Loucy (cell line): Measurements from ENCODE around the gene NSUN6.

Source experiments
- H2AFZ ChIP-seq: fragments of 200-600 bp; sonication (generic); 2 replicates; pipeline ENCODE4 v1.6.0; 2016; ENCODE audit warnings: antibody characterized with exemption, mild to moderate bottlenecking, low read length, moderate library complexity
- H3F3A ChIP-seq: fragments of 200-600 bp; 2 replicates; pipeline ENCODE4 v1.6.0; 2016; ENCODE audit warnings: antibody characterized with exemption, low read depth, mild to moderate bottlenecking
- H3K27me3 ChIP-seq: fragments of 200-600 bp; sonication (generic); 2 replicates; pipeline ENCODE4 v1.6.1; 2014; ENCODE audit warnings: low read length, mild to moderate bottlenecking; ENCODE audit not compliant: insufficient read depth, poor library complexity, severe bottlenecking
- H3K36me3 ChIP-seq: fragments of 200-600 bp; sonication (generic); 2 replicates; pipeline ENCODE4 v1.6.1; 2016; ENCODE audit warnings: low read length; ENCODE audit not compliant: insufficient read depth
- H3K4me1 ChIP-seq: fragments of 200-600 bp; sonication (generic); 2 replicates; pipeline ENCODE4 v1.5.1; 2014; ENCODE audit warnings: low read length, mild to moderate bottlenecking; ENCODE audit not compliant: insufficient read depth, poor library complexity, severe bottlenecking
- H3K4me2 ChIP-seq: fragments of 200-600 bp; sonication (generic); 2 replicates; pipeline ENCODE4 v1.6.0; 2014; ENCODE audit warnings: antibody characterized with exemption, low read length, low read depth, mild to moderate bottlenecking; ENCODE audit not compliant: poor library complexity, severe bottlenecking
- H3K4me3 ChIP-seq: fragments of 200-600 bp; sonication (generic); 2 replicates; pipeline ENCODE4 v1.5.1; 2014; ENCODE audit warnings: low read length, mild to moderate bottlenecking, mixed read lengths; ENCODE audit not compliant: poor library complexity, severe bottlenecking
- H3K79me2 ChIP-seq: fragments of 200-600 bp; sonication (generic); 2 replicates; pipeline ENCODE4 v1.6.1; 2014; ENCODE audit warnings: low read length; ENCODE audit not compliant: insufficient read depth
- H3K9ac ChIP-seq: fragments of 200-600 bp; sonication (generic); 2 replicates; pipeline ENCODE4 v1.6.0; 2014; ENCODE audit warnings: mild to moderate bottlenecking, low read depth, low read length, moderate library complexity; ENCODE audit not compliant: poor library complexity, severe bottlenecking
- H3K9me2 ChIP-seq: fragments of 200-600 bp; sonication (generic); replicated peaks from 2 replicates; pipeline ENCODE4 v1.6.1; 2016; ENCODE audit warnings: low read depth, low read length, mixed read lengths
- H3K9me3 ChIP-seq: fragments of 200-600 bp; sonication (generic); 2 replicates; pipeline ENCODE4 v1.6.1; 2014; ENCODE audit warnings: mild to moderate bottlenecking, antibody characterized with exemption, low read length, low read depth; ENCODE audit not compliant: insufficient read depth
- H4K20me1 ChIP-seq: fragments of 200-600 bp; sonication (generic); 2 replicates; pipeline ENCODE4 v1.6.0; 2014; ENCODE audit warnings: antibody characterized with exemption, low read length, mild to moderate bottlenecking; ENCODE audit not compliant: insufficient read depth, poor library complexity, severe bottlenecking
- EZH2phosphoT487 ChIP-seq: fragments of 200-600 bp; IDR thresholded peaks from 2 replicates; pipeline ENCODE4 v1.6.1; 2018; ENCODE audit warnings: antibody characterized with exemption, mild to moderate bottlenecking, moderate library complexity, borderline replicate concordance
- TF ChIP-seq, protein P1 (sequence below): fragments of 200-600 bp; sonication (generic); conservative IDR thresholded peaks from 2 replicates; pipeline ENCODE4 v1.5.1; 2014; ENCODE audit warnings: mild to moderate bottlenecking, antibody characterized with exemption, low read length

The NSUN6 gene

DNA sequence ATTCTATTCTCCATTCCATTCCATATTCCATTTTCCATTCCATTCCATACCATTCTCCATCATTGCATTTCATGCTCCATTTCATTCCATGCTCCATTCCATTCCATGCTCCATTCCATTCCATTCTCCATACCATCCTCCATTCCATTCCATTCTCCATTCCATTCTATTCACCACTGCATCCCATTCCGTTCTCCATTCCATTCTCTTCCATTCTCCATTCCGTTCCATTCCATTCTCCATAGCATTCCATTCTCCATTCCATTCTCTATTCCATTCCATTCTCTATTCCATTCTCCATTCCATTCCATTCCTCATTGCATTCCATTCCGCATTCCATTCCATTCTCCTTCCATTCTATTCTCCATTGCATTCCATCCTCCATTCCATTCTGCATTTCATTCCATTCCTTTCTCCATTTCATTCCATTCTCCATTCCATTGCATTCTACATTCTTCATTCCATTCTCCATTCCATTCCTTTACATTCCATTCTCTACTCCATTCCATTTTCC is 84.0 kb downstream of the NSUN6 start:
- no peaks in the 10 kb centered on the region for H3K79me2 ChIP-seq
- H3K27me3 ChIP-seq: no peaks in the 10 kb centered on the region
- no peaks in the 10 kb centered on the region for H3F3A ChIP-seq
- H4K20me1 ChIP-seq: no peaks in the 10 kb centered on the region
- no peak overlapping the region for H3K4me2 ChIP-seq
- H3K9me2 ChIP-seq: no peaks in the 10 kb centered on the region
- H3K36me3 ChIP-seq: no peaks in the 10 kb centered on the region
- no peaks in the 10 kb centered on the region for H3K4me1 ChIP-seq
- H3K9me3 ChIP-seq: peaks cover 14% of the 10 kb centered on the region
- H3K4me3 ChIP-seq: no peak overlapping the region
- no peak overlapping the region for H2AFZ ChIP-seq
- TF ChIP-seq EZH2phosphoT487: no peak
- TF ChIP-seq, protein P1, sequence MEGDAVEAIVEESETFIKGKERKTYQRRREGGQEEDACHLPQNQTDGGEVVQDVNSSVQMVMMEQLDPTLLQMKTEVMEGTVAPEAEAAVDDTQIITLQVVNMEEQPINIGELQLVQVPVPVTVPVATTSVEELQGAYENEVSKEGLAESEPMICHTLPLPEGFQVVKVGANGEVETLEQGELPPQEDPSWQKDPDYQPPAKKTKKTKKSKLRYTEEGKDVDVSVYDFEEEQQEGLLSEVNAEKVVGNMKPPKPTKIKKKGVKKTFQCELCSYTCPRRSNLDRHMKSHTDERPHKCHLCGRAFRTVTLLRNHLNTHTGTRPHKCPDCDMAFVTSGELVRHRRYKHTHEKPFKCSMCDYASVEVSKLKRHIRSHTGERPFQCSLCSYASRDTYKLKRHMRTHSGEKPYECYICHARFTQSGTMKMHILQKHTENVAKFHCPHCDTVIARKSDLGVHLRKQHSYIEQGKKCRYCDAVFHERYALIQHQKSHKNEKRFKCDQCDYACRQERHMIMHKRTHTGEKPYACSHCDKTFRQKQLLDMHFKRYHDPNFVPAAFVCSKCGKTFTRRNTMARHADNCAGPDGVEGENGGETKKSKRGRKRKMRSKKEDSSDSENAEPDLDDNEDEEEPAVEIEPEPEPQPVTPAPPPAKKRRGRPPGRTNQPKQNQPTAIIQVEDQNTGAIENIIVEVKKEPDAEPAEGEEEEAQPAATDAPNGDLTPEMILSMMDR: no peak
- H3K9ac ChIP-seq: no peak overlapping the region

DNA sequence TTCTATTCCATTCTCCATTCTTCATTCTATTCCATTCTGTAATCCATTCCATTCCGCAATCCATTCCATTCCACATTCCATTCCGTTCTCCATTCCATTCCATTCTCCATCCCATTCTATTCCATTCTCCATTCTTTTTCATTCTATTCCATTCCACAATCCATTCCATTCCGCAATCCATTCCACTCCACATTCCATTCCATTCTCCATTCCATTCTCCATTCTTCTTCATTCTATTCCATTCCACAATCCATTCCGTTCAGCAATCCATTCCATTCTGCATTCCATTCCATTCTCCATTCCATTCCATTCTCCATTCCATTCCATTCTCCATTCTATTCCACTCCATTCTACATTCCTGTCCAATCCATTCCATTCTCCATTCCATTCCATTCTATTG is 85.2 kb downstream of the NSUN6 start:
- no peak overlapping the region for H2AFZ ChIP-seq
- peaks cover 12% of the 10 kb centered on the region for H3K9me3 ChIP-seq
- H3K4me1 ChIP-seq: no peaks in the 10 kb centered on the region
- no peak for TF ChIP-seq EZH2phosphoT487
- TF ChIP-seq, protein P1: no peak
- no peaks in the 10 kb centered on the region for H4K20me1 ChIP-seq
- H3F3A ChIP-seq: no peaks in the 10 kb centered on the region
- no peaks in the 10 kb centered on the region for H3K27me3 ChIP-seq
- no peaks in the 10 kb centered on the region for H3K36me3 ChIP-seq
- no peak overlapping the region for H3K4me3 ChIP-seq
- H3K9ac ChIP-seq: no peak overlapping the region
- H3K4me2 ChIP-seq: no peak overlapping the region
- no peaks in the 10 kb centered on the region for H3K79me2 ChIP-seq
- H3K9me2 ChIP-seq: no peaks in the 10 kb centered on the region

DNA sequence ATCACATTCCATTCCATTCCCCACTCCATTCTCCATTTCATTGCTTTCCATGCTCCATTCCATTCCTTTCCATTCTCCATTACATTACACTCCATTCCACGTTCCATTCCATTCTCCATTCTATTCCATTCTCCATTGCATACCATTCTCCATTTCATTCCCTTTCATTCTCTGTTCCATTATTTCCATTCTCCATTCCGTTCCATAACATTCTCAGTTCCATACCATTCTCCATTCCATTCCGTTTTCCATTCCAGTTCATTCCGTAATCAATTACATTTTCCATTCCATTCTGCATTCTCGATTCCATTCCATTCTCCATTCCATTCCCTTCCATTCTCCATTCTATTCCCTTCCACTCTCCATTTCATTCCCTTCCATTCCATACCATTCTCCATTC is 86.4 kb downstream of the NSUN6 start:
- Histone ChIP-seq H3K79me2 (no peaks in the 10 kb centered on the region), H3K4me1 (no peaks in the 10 kb centered on the region), H3K9ac (no peak overlapping the region), H4K20me1 (no peaks in the 10 kb centered on the region), H3K9me2 (no peaks in the 10 kb centered on the region), H3K4me2 (no peak overlapping the region), H3K4me3 (no peak overlapping the region), H3F3A (no peaks in the 10 kb centered on the region), H3K27me3 (no peaks in the 10 kb centered on the region), H2AFZ (no peak overlapping the region), H3K36me3 (no peaks in the 10 kb centered on the region; the same call in 1 of the 2 replicates), H3K9me3 (peaks cover 12% of the 10 kb centered on the region)
- no peak for TF ChIP-seq EZH2phosphoT487
- TF ChIP-seq, protein P1: no peak
